GM12878 (cell line): ENCODE measurements around the gene COL19A1. TPM values are rescaled to one million over a fixed set of nuclear protein-coding genes. Genes with fewer than 3 reads are reported as not detected.

Experiments used
- ATAC-seq: fragments of 200-7000 bp; cut with Tn5 transposase; 3 replicates; pipeline ENCODE4 v1.9.1; 2020; ENCODE audit warnings: mild to moderate bottlenecking, moderate library complexity
- BruUV-seq: library from RNA; stranded (reverse); fragments of 400-500 nt; replicated peaks from 2 replicates; lab custom pipeline; 2021; lab: Mats Ljungman, UMichigan
- CTCF ChIA-PET: fragments of 300-600 bp; sonication (Branson Sonifier 250); formaldehyde crosslinking; extraction: SDS; loops from one replicate; lab custom pipeline; 2021; ENCODE audit warnings: inconsistent platforms; lab: Yijun Ruan, JAX
- POLR2A ChIA-PET: fragments of 350-600 bp; formaldehyde crosslinking; extraction: SDS; loops from one replicate; lab custom pipeline; 2021; ENCODE audit warnings: inconsistent platforms; lab: Charles Lee
- RAD21 ChIA-PET: fragments of 300-600 bp; sonication (Branson Sonifier 250); formaldehyde crosslinking; loops from one replicate; lab custom pipeline; 2023; ENCODE audit warnings: antibody characterized with exemption; ENCODE audit not compliant: unreplicated experiment; lab: Charles Lee
- SMC1A ChIA-PET: fragments of 300-600 bp; sonication (Branson Sonifier 250); formaldehyde crosslinking; loops from one replicate; lab custom pipeline; 2023; ENCODE audit not compliant: unreplicated experiment, uncharacterized antibody; lab: Charles Lee
- DNase-seq: peaks from one replicate; pipeline ENCODE4 v3.0.0-alpha.2; 2011; ENCODE audit warnings: low read depth, low spot score
- FAIRE-seq: peaks from 3 replicates; lab custom pipeline; 2011; peaks lifted over from hg19 to GRCh38; lab: Jason Lieb, UNC
- H2AFZ ChIP-seq: 2 replicates; pipeline ENCODE4 v1.6.0; 2011; ENCODE audit warnings: low read depth, low read length, control low read depth; ENCODE audit not compliant: control insufficient read depth
- H3K27ac ChIP-seq: 2 replicates; pipeline ENCODE4 v1.5.1; 2011; ENCODE audit warnings: control low read depth; ENCODE audit not compliant: control insufficient read depth, insufficient read depth
- H3K27me3 ChIP-seq, 2 experiments: replicated peaks in 1 of 2; 2 replicates each; pipeline versions ENCODE4 v1.6.0 to v1.6.1; 2011; ENCODE audit warnings: low read length in 1 of 2; ENCODE audit not compliant: control insufficient read depth in 2 of 2, insufficient read depth in 2 of 2
- H3K36me3 ChIP-seq, 2 experiments: 2 replicates each; pipeline ENCODE4 v1.5.1; 2011; ENCODE audit warnings: low read length in 1 of 2; ENCODE audit not compliant: control insufficient read depth in 2 of 2, insufficient read depth in 2 of 2
- H3K4me1 ChIP-seq: 2 replicates; pipeline ENCODE4 v1.6.1; 2011; ENCODE audit warnings: mild to moderate bottlenecking, low read length, moderate library complexity, mixed read lengths; ENCODE audit not compliant: control insufficient read depth, insufficient read depth
- H3K4me2 ChIP-seq: 2 replicates; pipeline ENCODE4 v1.6.0; 2011; ENCODE audit warnings: control low read depth; ENCODE audit not compliant: control insufficient read depth, insufficient read depth
- H3K4me3 ChIP-seq: fragments of 200-600 bp; sonication (generic); 2 replicates; pipeline ENCODE4 v1.5.1; 2016
- H3K79me2 ChIP-seq: 2 replicates; pipeline ENCODE4 v1.6.0; 2011; ENCODE audit warnings: low read length; ENCODE audit not compliant: control insufficient read depth, insufficient read depth
- H3K9ac ChIP-seq: 2 replicates; pipeline ENCODE4 v1.8.0; 2011; ENCODE audit warnings: low read length, control low read depth, mixed read lengths; ENCODE audit not compliant: control insufficient read depth, insufficient read depth
- H3K9me3 ChIP-seq: replicated peaks from 3 replicates; pipeline ENCODE4 v1.5.1; 2011; ENCODE audit warnings: mild to moderate bottlenecking, low read length; ENCODE audit not compliant: control insufficient read depth, insufficient read depth
- H4K20me1 ChIP-seq: 2 replicates; pipeline ENCODE4 v1.6.0; 2011; ENCODE audit not compliant: control insufficient read depth, insufficient read depth
- CTCF ChIP-seq, 3 experiments: IDR thresholded peaks in 2 of 3; conservative IDR thresholded peaks in 1 of 3; 2 replicates each; pipeline ENCODE4 v1.5.1; 2011; ENCODE audit warnings: low read depth in 3 of 3, low read length in 3 of 3, mild to moderate bottlenecking in 3 of 3, control low read depth in 2 of 3, moderate library complexity in 2 of 3, inconsistent platforms in 1 of 3, mixed read lengths in 1 of 3; ENCODE audit not compliant: control insufficient read depth in 2 of 3, insufficient read depth in 1 of 3; ENCODE audit errors: extremely low read depth in 1 of 3
- HDGF ChIP-seq: fragments of 450-650 bp; IDR thresholded peaks from 2 replicates; pipeline ENCODE4 v1.6.1; 2016; ENCODE audit warnings: antibody characterized with exemption
- WGBS: methylation state at CpG from one replicate; pipeline ENCODE4 v1.1.6; 2016; ENCODE audit warnings: low lambda C conversion rate; ENCODE audit not compliant: insufficient replicate concordance, insufficient coverage; ENCODE audit errors: missing lambda C conversion rate; 5-methylcytosine and 5-hydroxymethylcytosine counted together
- in situ Hi-C: fragments of 300-500 bp; cut with MboI; formaldehyde crosslinking; loops from 9 replicates; pipeline ENCODE4 v1.14.3; 2018; ENCODE audit warnings: mixed read lengths
- intact Hi-C: fragments of 100-400 bp; cut with micrococcal nuclease; formaldehyde crosslinking; loops from one replicate; pipeline ENCODE4 v1.14.2; 2022; ENCODE audit not compliant: unreplicated experiment
- polyA plus RNA-seq, 11 experiments: library from polyadenylated mRNA; depleted of rRNA in 4 of 11; unstranded in 6 of 11; stranded (reverse) in 5 of 11; fragments of >200 nt; fragmentation: Nextera tagmentation in 4 of 11; fragmentation: Illumina TruSeq in 1 of 11; extraction: Ambion mirVana in 4 of 11; extraction: Trizol in 1 of 11; gene quantifications; 1 replicate in 1 of 11; 2 replicates in 10 of 11; pipeline versions ENCODE4 v1.2.1 to v1.2.3, GENCODE V29; 2011 to 2016; ENCODE audit warnings: inconsistent platforms in 2 of 11, missing spikeins in 2 of 11, low read depth in 1 of 11
- total RNA-seq, 4 experiments: library from RNA; depleted of rRNA in 3 of 4; stranded (reverse); fragments of >200 nt in 3 of 4; fragmentation: Illumina TruSeq in 1 of 4; extraction: Trizol in 1 of 4; gene quantifications; 2 replicates each; pipeline versions ENCODE4 v1.2.1 to v1.2.3, GENCODE V29; 2013 to 2021

COL19A1 gene
- total and polyA plus RNA-seq, 10 of the 15 experiments (the other 5 are each of a cell fraction or from before 2014, with no cell fraction given) = 1.1 to 13.5 (median 4.1) TPM

- in situ Hi-C loops (loop anchor here (25.0 kb wide), 3 partner anchors 366 to 1466 kb away; partner anchors contain the start of gene ADGRB3), intact Hi-C loops (loop anchor here (10.0 kb wide), 1 partner anchor 1229 kb away; no protein-coding TSS in a partner anchor)
- RAD21 ChIA-PET = interaction anchor here (1.3 kb wide), 1 partner anchor 269 kb away, joined by 3 read pairs; no protein-coding TSS in a partner anchor
- BruUV-seq = no TSS peak
- Histone ChIP-seq H4K20me1 (no peaks in the 10 kb centered on the region), H3K9me3 (peaks cover 2% of the 10 kb centered on the region; the same call in 2 of the 3 replicates), H3K9ac (no peak overlapping the region), H3K79me2 (no peaks in the 10 kb centered on the region), H3K27me3 (no peaks in the 10 kb centered on the region), H3K4me3 (no peak overlapping the region), H3K27ac (no peak overlapping the region), H3K4me1 (no peaks in the 10 kb centered on the region), H3K4me2 (no peak overlapping the region), H3K36me3 (no peaks in the 10 kb centered on the region; a peak in 2 of 4 replicates), H2AFZ (no peak overlapping the region)
- POLR2A ChIA-PET = no interaction called here
- peak; percentile 47; the same call in 2 of the 3 replicates for ATAC-seq
- WGBS = 95% methylated on average over 1 of the region's 1 CpG
- CTCF ChIA-PET = interaction anchor here (1.1 to 2.0 kb wide), 3 partner anchors 15 to 371 kb away, joined by 3 to 9 read pairs (median 3); no protein-coding TSS in a partner anchor
- TF ChIP-seq CTCF (IDR thresholded peaks at IDR 0.05 in 2 of 3, conservative IDR thresholded peaks at IDR 0.05 in 1 of 3; ENCODE audit: control insufficient read depth in 2 of 3, extremely low read depth in 1 of 3, insufficient read depth in 1 of 3, low read depth in 3 of 3, low read length in 3 of 3) (peak in 2 of 3 experiments; percentile 39 to 47; a peak in 4 of 6 replicates), HDGF (no peak)
- no peak for DNase-seq
- FAIRE-seq = no peak
- SMC1A ChIA-PET = interaction anchor here (1.0 to 1.9 kb wide), 4 partner anchors 11 to 269 kb away, joined by 3 to 7 read pairs (median 4); no protein-coding TSS in a partner anchor
Measured at GRCh38 chr6:70103798-70104197, 237.4 kb downstream of the COL19A1 start.
